Endothelial cell of umbilical vein (primary cell): ENCODE data around the gene APOBEC3A. TPM values are rescaled to one million over a fixed set of nuclear protein-coding genes. Genes with fewer than 3 reads are reported as not detected.

ENCODE experiments used
- BruUV-seq: library from RNA; stranded (reverse); fragments of 400-500 nt; replicated peaks from 2 replicates; lab custom pipeline; 2021; lab: Mats Ljungman, UMichigan
- CTCF ChIA-PET: fragments of 300-600, 350-600 bp; sonication (Branson Sonifier 250); formaldehyde crosslinking; loops from one replicate; lab custom pipeline; 2021; ENCODE audit warnings: antibody characterized with exemption, inconsistent platforms; lab: Charles Lee
- POLR2A ChIA-PET: fragments of 300-600, 350-600 bp; sonication (Branson Sonifier 250); formaldehyde crosslinking; loops from one replicate; lab custom pipeline; 2021; ENCODE audit warnings: antibody characterized with exemption, inconsistent platforms; lab: Charles Lee
- DNase-seq: peaks from one replicate; pipeline ENCODE4 v3.0.0-alpha.2; 2011; ENCODE audit warnings: low read depth, low spot score
- FAIRE-seq: peaks from 2 replicates; lab custom pipeline; 2011; peaks lifted over from hg19 to GRCh38; lab: Jason Lieb, UNC
- H2AFZ ChIP-seq: 2 replicates; pipeline ENCODE4 v1.6.0; 2012; ENCODE audit warnings: low read depth, low read length, control low read depth, inconsistent platforms
- H3K27ac ChIP-seq: 2 replicates; pipeline ENCODE4 v1.5.1; 2011; ENCODE audit warnings: low read depth, mild to moderate bottlenecking, control low read depth, low read length, moderate library complexity; ENCODE audit not compliant: insufficient read depth
- H3K27me3 ChIP-seq, 2 experiments: 2 replicates each; pipeline versions ENCODE4 v1.6.0 to v1.6.1; 2011; ENCODE audit warnings: low read length in 2 of 2, mixed read lengths in 1 of 2; ENCODE audit not compliant: control insufficient read depth in 2 of 2, insufficient read depth in 2 of 2
- H3K36me3 ChIP-seq, 2 experiments: 2 replicates in 1 of 2; 3 replicates in 1 of 2; pipeline ENCODE4 v1.5.1; 2011; ENCODE audit warnings: low read length in 2 of 2, mild to moderate bottlenecking in 1 of 2, moderate library complexity in 1 of 2; ENCODE audit not compliant: control insufficient read depth in 2 of 2, insufficient read depth in 2 of 2; ENCODE audit errors: extremely low read depth in 1 of 2
- H3K4me1 ChIP-seq: 3 replicates; pipeline ENCODE4 v1.5.1; 2011; ENCODE audit warnings: mild to moderate bottlenecking, low read length; ENCODE audit not compliant: control insufficient read depth, insufficient read depth; ENCODE audit errors: extremely low read depth
- H3K4me2 ChIP-seq: 2 replicates; pipeline ENCODE4 v1.6.1; 2011; ENCODE audit warnings: low read length, control low read depth, mixed read lengths; ENCODE audit not compliant: insufficient read depth
- H3K4me3 ChIP-seq, 3 experiments: fragments of 200-600 bp in 1 of 3; sonication (generic), shearing (Covaris generic) in 1 of 3; replicated peaks in 1 of 3; 2 replicates each; pipeline ENCODE4 v1.5.1; 2011 to 2016; ENCODE audit warnings: control low read depth in 3 of 3, low read length in 3 of 3, mild to moderate bottlenecking in 2 of 3, inconsistent platforms in 1 of 3, low read depth in 1 of 3, moderate library complexity in 1 of 3; ENCODE audit not compliant: insufficient read depth in 1 of 3
- H3K79me2 ChIP-seq: 2 replicates; pipeline ENCODE4 v1.6.0; 2012; ENCODE audit warnings: low read length, inconsistent platforms; ENCODE audit not compliant: control insufficient read depth, insufficient read depth
- H3K9ac ChIP-seq: replicated peaks from 2 replicates; pipeline ENCODE3; 2011; ENCODE audit warnings: low read length, control low read depth; ENCODE audit not compliant: insufficient read depth; ENCODE audit errors: extremely low read depth
- H3K9me1 ChIP-seq: replicated peaks from 3 replicates; pipeline ENCODE4 v1.6.0; 2011; ENCODE audit warnings: mild to moderate bottlenecking, low read length; ENCODE audit not compliant: control insufficient read depth, insufficient read depth; ENCODE audit errors: extremely low read depth
- H3K9me3 ChIP-seq: replicated peaks from 2 replicates; pipeline ENCODE4 v1.5.1; 2012; ENCODE audit warnings: low read length, inconsistent platforms; ENCODE audit not compliant: control insufficient read depth, insufficient read depth
- H4K20me1 ChIP-seq: replicated peaks from 2 replicates; pipeline ENCODE3; 2011; ENCODE audit warnings: mild to moderate bottlenecking, low read length; ENCODE audit not compliant: control insufficient read depth, insufficient read depth; ENCODE audit errors: extremely low read depth
- CTCF ChIP-seq, 2 donors: IDR thresholded peaks; 1 replicate in 1 of 2; 2 replicates in 1 of 2; pipeline ENCODE4 v1.5.1; 2011; ENCODE audit warnings: low read length in 2 of 2, mild to moderate bottlenecking in 2 of 2, moderate library complexity in 2 of 2, control low read depth in 1 of 2, inconsistent platforms in 1 of 2, low read depth in 1 of 2; ENCODE audit not compliant: insufficient read depth in 1 of 2; ENCODE audit errors: extremely low read depth in 1 of 2
- EZH2 ChIP-seq: IDR thresholded peaks from 2 replicates; pipeline ENCODE4 v1.6.1; 2012; ENCODE audit warnings: borderline replicate concordance, low read depth, mild to moderate bottlenecking, moderate library complexity, low read length, inconsistent platforms; ENCODE audit not compliant: severe bottlenecking
- FOS ChIP-seq: IDR thresholded peaks from 2 replicates; pipeline ENCODE4 v1.6.1; 2011; ENCODE audit warnings: mild to moderate bottlenecking, low read length, moderate library complexity, borderline replicate concordance; ENCODE audit not compliant: insufficient read depth
- GATA2 ChIP-seq: IDR thresholded peaks from 2 replicates; pipeline ENCODE4 v1.7.0; 2011; ENCODE audit warnings: low read depth, mild to moderate bottlenecking, moderate library complexity, mixed read lengths, low read length; ENCODE audit not compliant: insufficient read length, insufficient read depth
- JUN ChIP-seq: IDR thresholded peaks from 2 replicates; pipeline ENCODE4 v1.6.1; 2011; ENCODE audit warnings: borderline replicate concordance, low read depth; ENCODE audit not compliant: insufficient read length, insufficient read depth
- MYC ChIP-seq: IDR thresholded peaks from one replicate; pipeline ENCODE4 v1.6.1; 2011; ENCODE audit warnings: mild to moderate bottlenecking, low read depth, low read length
- POLR2A ChIP-seq: IDR thresholded peaks from 2 replicates; pipeline ENCODE4 v1.6.1; 2012; ENCODE audit warnings: low read depth, mild to moderate bottlenecking, control low read depth, low read length
- POLR2AphosphoS5 ChIP-seq: IDR thresholded peaks from 2 replicates; pipeline ENCODE4 v1.6.1; 2012; ENCODE audit warnings: low read depth, mild to moderate bottlenecking, control low read depth, low read length, moderate library complexity; ENCODE audit not compliant: insufficient read depth
- dilution Hi-C: fragments of 300-500 bp; cut with MboI; formaldehyde crosslinking; loops from one replicate; pipeline ENCODE4 v1.15.0; 2019; ENCODE audit warnings: low sequenced_read_pairs; ENCODE audit not compliant: extremely low pct_ligation_motif_present
- intact Hi-C: fragments of 100-400 bp; cut with micrococcal nuclease; formaldehyde crosslinking; loops from one replicate; pipeline ENCODE4 v1.10.0; 2022
- polyA plus RNA-seq, 4 experiments: library from polyadenylated mRNA; depleted of rRNA in 3 of 4; stranded (reverse) in 3 of 4; unstranded in 1 of 4; fragments of >200 nt; gene quantifications; 2 replicates each; pipeline versions ENCODE4 v1.2.1 to v1.2.3, GENCODE V29; 2011 to 2012; ENCODE audit warnings: missing spikeins in 1 of 4
- total RNA-seq: library from RNA; stranded (reverse); gene quantifications from 2 replicates; pipeline ENCODE4 v1.2.3, GENCODE V29; 2021
- TF ChIP-seq, protein P1 (sequence below): IDR thresholded peaks from 2 replicates; pipeline ENCODE4 v1.6.1; 2011; ENCODE audit not compliant: insufficient read depth, insufficient read length

The APOBEC3A gene
- total and polyA plus RNA-seq, 2 donors (not counting 3 experiments of a cell fraction or from before 2014, with no cell fraction given), result not detected

- Histone ChIP-seq H3K9ac (no peak overlapping the region), H3K79me2 (no peaks in the 10 kb centered on the region), H3K4me1 (no peaks in the 10 kb centered on the region), H3K4me3 (no peak overlapping the region), H3K27ac (no peak overlapping the region), H3K27me3 (peaks cover 0 to 8% of the 10 kb centered on the region in 2 experiments), H3K9me3 (no peaks in the 10 kb centered on the region), H3K4me2 (no peak overlapping the region), H3K9me1 (no peaks in the 10 kb centered on the region), H2AFZ (no peak overlapping the region), H3K36me3 (no peaks in the 10 kb centered on the region), H4K20me1 (no peaks in the 10 kb centered on the region)
- DNase-seq (no peak), FAIRE-seq (no peak)
- TF ChIP-seq FOS, result no peak
- dilution Hi-C loops (no loop called here), intact Hi-C loops (no loop called here)
- ChIA-PET POLR2A (no interaction called here), CTCF (interaction anchor here (0.9 to 1.3 kb wide), 2 partner anchors 19 to 77 kb away, joined by 3 to 4 read pairs; no protein-coding TSS in a partner anchor)
- BruUV-seq, result no TSS peak
These were observed 10.6 kb upstream of the APOBEC3A start for GRCh38 chr22:38946771-38947170.

- BruUV-seq, result no TSS peak
- Histone ChIP-seq H3K9me3 (no peaks in the 10 kb centered on the region), H4K20me1 (no peaks in the 10 kb centered on the region), H2AFZ (no peak overlapping the region), H3K4me1 (no peaks in the 10 kb centered on the region), H3K4me2 (no peak overlapping the region), H3K9me1 (no peaks in the 10 kb centered on the region), H3K9ac (no peak overlapping the region), H3K36me3 (no peaks in the 10 kb centered on the region), H3K27me3 (peaks cover 0 to 8% of the 10 kb centered on the region in 2 experiments), H3K79me2 (no peaks in the 10 kb centered on the region), H3K27ac (no peak overlapping the region), H3K4me3 (no peak overlapping the region)
- no peak for TF ChIP-seq EZH2
- no peak for TF ChIP-seq CTCF (IDR thresholded peaks at IDR 0.05; ENCODE audit: extremely low read depth in 1 of 2, insufficient read depth in 1 of 2, low read depth in 1 of 2, low read length in 2 of 2)
- no peak for TF ChIP-seq POLR2A
- TF ChIP-seq, protein P1, sequence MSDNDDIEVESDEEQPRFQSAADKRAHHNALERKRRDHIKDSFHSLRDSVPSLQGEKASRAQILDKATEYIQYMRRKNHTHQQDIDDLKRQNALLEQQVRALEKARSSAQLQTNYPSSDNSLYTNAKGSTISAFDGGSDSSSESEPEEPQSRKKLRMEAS, result no peak
- no peak for TF ChIP-seq FOS
- TF ChIP-seq POLR2AphosphoS5, result no peak
- TF ChIP-seq MYC, result no peak
- TF ChIP-seq GATA2, result no peak
- TF ChIP-seq JUN, result no peak
- CTCF ChIA-PET, result interaction anchor here (0.9 to 1.3 kb wide), 2 partner anchors 20 to 77 kb away, joined by 3 to 4 read pairs; no protein-coding TSS in a partner anchor
- intact Hi-C loops, result no loop called here
- FAIRE-seq (no peak), DNase-seq (no peak)
- dilution Hi-C loops, result no loop called here
- POLR2A ChIA-PET, result no interaction called here
These were observed 9.9 kb upstream of the APOBEC3A start for GRCh38 chr22:38947321-38948140.
